GM12878 (cell line): Measurements from ENCODE around the gene XIRP1. TPM values are rescaled to one million over a fixed set of nuclear protein-coding genes. Genes with fewer than 3 reads are reported as not detected.

Experiments
- CBFB ChIP-seq: IDR thresholded peaks from 2 replicates; pipeline ENCODE4 v1.6.1; 2016; ENCODE audit warnings: antibody characterized with exemption, low read depth
- CBX5 ChIP-seq: sonication (generic); IDR thresholded peaks from 2 replicates; pipeline ENCODE4 v1.6.1; 2016; ENCODE audit warnings: low read depth, moderate library complexity, mild to moderate bottlenecking, inconsistent platforms
- IRF4 ChIP-seq: IDR thresholded peaks from 2 replicates; pipeline ENCODE4 v1.6.1; 2011; ENCODE audit warnings: low read depth, low read length
- KDM1A ChIP-seq: fragments of 200-600 bp; sonication (generic); IDR thresholded peaks from 2 replicates; pipeline ENCODE4 v1.6.1; 2016; ENCODE audit warnings: borderline replicate concordance
- MYB ChIP-seq: fragments of 150-350 bp; IDR thresholded peaks from 2 replicates; pipeline ENCODE4 v1.6.1; 2014; ENCODE audit warnings: mild to moderate bottlenecking, low read depth, low read length, borderline replicate concordance
- NR2C2 ChIP-seq: IDR thresholded peaks from 2 replicates; pipeline ENCODE4 v1.6.1; 2011; ENCODE audit warnings: borderline replicate concordance, low read depth; ENCODE audit not compliant: control insufficient read depth, insufficient read length
- PAX8 ChIP-seq: fragments of 450-650 bp; IDR thresholded peaks from 2 replicates; pipeline ENCODE4 v1.6.1; 2017; ENCODE audit warnings: mild to moderate bottlenecking, moderate library complexity
- RAD21 ChIP-seq: IDR thresholded peaks from 2 replicates; pipeline ENCODE4 v1.6.1; 2011; ENCODE audit warnings: mild to moderate bottlenecking, low read depth, low read length, moderate library complexity; ENCODE audit not compliant: insufficient read depth
- RB1 ChIP-seq: fragments of 450-650 bp; formaldehyde crosslinking; IDR thresholded peaks from 2 replicates; pipeline ENCODE4 v1.6.1; 2017; ENCODE audit warnings: mild to moderate bottlenecking, borderline replicate concordance
- RCOR1 ChIP-seq: conservative IDR thresholded peaks from 2 replicates; pipeline ENCODE4 v1.6.1; 2012; ENCODE audit warnings: low read depth, low read length, improper control_type of control experiment
- RELA ChIP-seq: fragments of 450-650 bp; IDR thresholded peaks from 2 replicates; pipeline ENCODE4 v1.8.0; 2014; ENCODE audit warnings: borderline replicate concordance; ENCODE audit not compliant: partially characterized antibody
- SMC3 ChIP-seq: IDR thresholded peaks from 2 replicates; pipeline ENCODE4 v1.6.1; 2011; ENCODE audit warnings: low read length, improper control_type of control experiment, borderline replicate concordance
- TARDBP ChIP-seq: IDR thresholded peaks from 2 replicates; pipeline ENCODE4 v1.6.1; 2016; ENCODE audit warnings: borderline replicate concordance
- YY1 ChIP-seq: IDR thresholded peaks from 2 replicates; pipeline ENCODE4 v1.6.1; 2011; ENCODE audit warnings: low read depth, mild to moderate bottlenecking, low read length
- ZBTB11 ChIP-seq: fragments of 450-650 bp; formaldehyde crosslinking; IDR thresholded peaks from 2 replicates; pipeline ENCODE4 v1.5.0; 2022; ENCODE audit warnings: mild to moderate bottlenecking, missing genetic modification characterization
- ZNF24 ChIP-seq: fragments of 450-650 bp; IDR thresholded peaks from 2 replicates; pipeline ENCODE4 v1.6.1; 2017; ENCODE audit warnings: antibody characterized with exemption, mild to moderate bottlenecking
- ZNF384 ChIP-seq: IDR thresholded peaks from 2 replicates; pipeline ENCODE4 v1.6.1; 2012; ENCODE audit warnings: low read depth, mild to moderate bottlenecking, low read length, improper control_type of control experiment, borderline replicate concordance
- ZNF687 ChIP-seq: fragments of 450-650 bp; IDR thresholded peaks from 2 replicates; pipeline ENCODE4 v1.6.1; 2017; ENCODE audit warnings: mild to moderate bottlenecking, moderate library complexity
- polyA plus RNA-seq, 11 experiments: library from polyadenylated mRNA; depleted of rRNA in 4 of 11; unstranded in 6 of 11; stranded (reverse) in 5 of 11; fragments of >200 nt; fragmentation: Nextera tagmentation in 4 of 11; fragmentation: Illumina TruSeq in 1 of 11; extraction: Ambion mirVana in 4 of 11; extraction: Trizol in 1 of 11; gene quantifications; 1 replicate in 1 of 11; 2 replicates in 10 of 11; pipeline versions ENCODE4 v1.2.1 to v1.2.3, GENCODE V29; 2011 to 2016; ENCODE audit warnings: inconsistent platforms in 2 of 11, missing spikeins in 2 of 11, low read depth in 1 of 11
- total RNA-seq, 4 experiments: library from RNA; depleted of rRNA in 3 of 4; stranded (reverse); fragments of >200 nt in 3 of 4; fragmentation: Illumina TruSeq in 1 of 4; extraction: Trizol in 1 of 4; gene quantifications; 2 replicates each; pipeline versions ENCODE4 v1.2.1 to v1.2.3, GENCODE V29; 2013 to 2021
- TF ChIP-seq, protein P1 (sequence below): IDR thresholded peaks from 2 replicates; pipeline ENCODE4 v1.6.1; 2012; ENCODE audit warnings: low read depth, low read length, improper control_type of control experiment
- TF ChIP-seq, protein P2 (sequence below): fragments of 450-650 bp; formaldehyde crosslinking; IDR thresholded peaks from 2 replicates; pipeline ENCODE4 v1.4.0; 2020; ENCODE audit warnings: mild to moderate bottlenecking, moderate library complexity

The XIRP1 gene
- total and polyA plus RNA-seq, 10 of the 15 experiments (the other 5 are each of a cell fraction or from before 2014, with no cell fraction given) = 0.03 to 0.38 (median 0.08) TPM; not detected in 1

DNA sequence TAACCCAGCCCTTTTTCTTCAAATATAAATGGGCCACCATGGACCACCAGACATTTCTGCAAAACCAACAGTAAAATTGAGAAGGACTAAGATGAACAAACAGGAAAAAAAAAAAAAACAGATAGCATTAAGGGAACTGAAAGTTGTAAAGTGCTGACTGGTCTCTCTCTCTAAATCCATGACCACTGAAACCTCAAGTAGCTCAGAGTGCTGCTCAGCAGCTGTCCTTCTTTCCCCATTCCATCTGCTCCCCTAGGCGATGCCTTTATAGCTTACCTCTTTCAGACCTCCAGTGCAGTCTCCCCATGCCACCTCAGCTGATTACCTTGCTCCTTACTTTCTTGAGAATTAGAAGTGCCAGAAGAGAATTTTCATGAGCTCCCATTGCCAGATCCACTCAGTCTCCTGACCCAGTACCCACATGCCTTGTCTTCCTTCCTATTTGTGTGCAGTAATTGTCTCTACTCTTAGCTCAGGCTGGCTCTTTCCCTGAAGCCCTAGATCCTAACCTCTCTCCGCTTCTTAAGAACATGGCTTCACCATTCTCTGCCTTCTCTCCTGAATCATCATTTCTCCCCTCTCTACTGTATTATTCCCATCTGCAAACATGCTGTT is 23.9 kb upstream of the XIRP1 start (continued):
- no peak for TF ChIP-seq ZBTB11 (CRISPR knock-in tag)
- TF ChIP-seq ZNF687 = no peak
- peak; percentile 98 for TF ChIP-seq ZNF384
- TF ChIP-seq ZNF24 = no peak
- TF ChIP-seq, protein P1, sequence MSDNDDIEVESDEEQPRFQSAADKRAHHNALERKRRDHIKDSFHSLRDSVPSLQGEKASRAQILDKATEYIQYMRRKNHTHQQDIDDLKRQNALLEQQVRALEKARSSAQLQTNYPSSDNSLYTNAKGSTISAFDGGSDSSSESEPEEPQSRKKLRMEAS = no peak
- no peak for TF ChIP-seq MYB
- no peak for TF ChIP-seq NR2C2
- TF ChIP-seq, protein P2, sequence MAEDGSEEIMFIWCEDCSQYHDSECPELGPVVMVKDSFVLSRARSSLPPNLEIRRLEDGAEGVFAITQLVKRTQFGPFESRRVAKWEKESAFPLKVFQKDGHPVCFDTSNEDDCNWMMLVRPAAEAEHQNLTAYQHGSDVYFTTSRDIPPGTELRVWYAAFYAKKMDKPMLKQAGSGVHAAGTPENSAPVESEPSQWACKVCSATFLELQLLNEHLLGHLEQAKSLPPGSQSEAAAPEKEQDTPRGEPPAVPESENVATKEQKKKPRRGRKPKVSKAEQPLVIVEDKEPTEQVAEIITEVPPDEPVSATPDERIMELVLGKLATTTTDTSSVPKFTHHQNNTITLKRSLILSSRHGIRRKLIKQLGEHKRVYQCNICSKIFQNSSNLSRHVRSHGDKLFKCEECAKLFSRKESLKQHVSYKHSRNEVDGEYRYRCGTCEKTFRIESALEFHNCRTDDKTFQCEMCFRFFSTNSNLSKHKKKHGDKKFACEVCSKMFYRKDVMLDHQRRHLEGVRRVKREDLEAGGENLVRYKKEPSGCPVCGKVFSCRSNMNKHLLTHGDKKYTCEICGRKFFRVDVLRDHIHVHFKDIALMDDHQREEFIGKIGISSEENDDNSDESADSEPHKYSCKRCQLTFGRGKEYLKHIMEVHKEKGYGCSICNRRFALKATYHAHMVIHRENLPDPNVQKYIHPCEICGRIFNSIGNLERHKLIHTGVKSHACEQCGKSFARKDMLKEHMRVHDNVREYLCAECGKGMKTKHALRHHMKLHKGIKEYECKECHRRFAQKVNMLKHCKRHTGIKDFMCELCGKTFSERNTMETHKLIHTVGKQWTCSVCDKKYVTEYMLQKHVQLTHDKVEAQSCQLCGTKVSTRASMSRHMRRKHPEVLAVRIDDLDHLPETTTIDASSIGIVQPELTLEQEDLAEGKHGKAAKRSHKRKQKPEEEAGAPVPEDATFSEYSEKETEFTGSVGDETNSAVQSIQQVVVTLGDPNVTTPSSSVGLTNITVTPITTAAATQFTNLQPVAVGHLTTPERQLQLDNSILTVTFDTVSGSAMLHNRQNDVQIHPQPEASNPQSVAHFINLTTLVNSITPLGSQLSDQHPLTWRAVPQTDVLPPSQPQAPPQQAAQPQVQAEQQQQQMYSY (CRISPR knock-in tag) = no peak
- TF ChIP-seq YY1 = 0 out of 2 replicates have a peak, but pooled peaks have one; percentile 26
- peak; percentile 82 for TF ChIP-seq CBX5
- TF ChIP-seq RAD21 = no peak
- TF ChIP-seq RB1 = no peak
- no peak for TF ChIP-seq TARDBP
- peak; percentile 98 for TF ChIP-seq CBFB
- peak; percentile 99 for TF ChIP-seq IRF4
- no peak for TF ChIP-seq PAX8
- no peak for TF ChIP-seq KDM1A
- no peak for TF ChIP-seq RELA
- TF ChIP-seq RCOR1 = peak; percentile 72; the same call in 1 of the 2 replicates
- TF ChIP-seq SMC3 = no peak
